HFFc6 (cell line): Measurements from ENCODE around the gene USH1C. TPM values are rescaled to one million over a fixed set of nuclear protein-coding genes. Genes with fewer than 3 reads are reported as not detected.

Experiments used
- DNase-seq: peaks from one replicate; pipeline ENCODE4 v3.0.0-alpha.2; 2018
- H3K27ac Mint-ChIP-seq: 2 replicates; pipeline ENCODE4 v1.8.0; 2020; ENCODE audit warnings: mild to moderate bottlenecking, mixed read lengths
- H3K27me3 Mint-ChIP-seq: 2 replicates; pipeline ENCODE4 v1.8.0; 2021; ENCODE audit warnings: mild to moderate bottlenecking, moderate library complexity, mixed read lengths; ENCODE audit not compliant: insufficient read depth
- H3K36me3 Mint-ChIP-seq: 2 replicates; pipeline ENCODE4 v1.8.0; 2021; ENCODE audit warnings: low read depth, mixed read lengths
- H3K4me1 Mint-ChIP-seq: 2 replicates; pipeline ENCODE4 v1.8.0; 2020; ENCODE audit warnings: low read depth, mixed read lengths
- H3K4me3 Mint-ChIP-seq: 2 replicates; pipeline ENCODE4 v1.8.0; 2020; ENCODE audit warnings: mild to moderate bottlenecking, moderate library complexity, mixed read lengths
- H3K9me3 Mint-ChIP-seq: 2 replicates; pipeline ENCODE4 v1.8.0; 2020; ENCODE audit warnings: mild to moderate bottlenecking, mixed read lengths
- CTCF ChIP-seq: fragments of 200-600 bp; sonication (generic); IDR thresholded peaks from 2 replicates; pipeline ENCODE4 v1.5.0; 2021; ENCODE audit warnings: antibody characterized with exemption, mild to moderate bottlenecking
- total RNA-seq, 6 experiments: library from RNA; stranded (reverse); fragmentation: NEBNext Ultra II Directional; extraction: Animal tissue kit (Norgen Biotek cat#: 25700); gene quantifications; 2 replicates in 1 of 6; 3 replicates in 5 of 6; pipeline ENCODE4 v1.2.3, GENCODE V29; 2021

USH1C gene
- total RNA-seq, 6 experiments from 2014 or later, result not detected

- no peaks in the 10 kb centered on the region for H3K4me1 Mint-ChIP-seq
- no peak for TF ChIP-seq CTCF
- peaks cover 51% of the 10 kb centered on the region for H3K27me3 Mint-ChIP-seq
- no peaks in the 10 kb centered on the region for H3K9me3 Mint-ChIP-seq
- no peak overlapping the region for H3K27ac Mint-ChIP-seq
- H3K4me3 Mint-ChIP-seq, result no peak overlapping the region
- DNase-seq, result no peak
- no peaks in the 10 kb centered on the region for H3K36me3 Mint-ChIP-seq
Observed at GRCh38 chr11:17513853-17514252, 30.4 kb downstream of the USH1C start.

- no peak overlapping the region for H3K27ac Mint-ChIP-seq
- DNase-seq, result no peak
- no peaks in the 10 kb centered on the region for H3K4me1 Mint-ChIP-seq
- H3K4me3 Mint-ChIP-seq, result no peak overlapping the region
- no peaks in the 10 kb centered on the region for H3K9me3 Mint-ChIP-seq
- H3K36me3 Mint-ChIP-seq, result no peaks in the 10 kb centered on the region
- no peak for TF ChIP-seq CTCF
- H3K27me3 Mint-ChIP-seq, result peaks cover 36% of the 10 kb centered on the region
Observed at GRCh38 chr11:17512101-17512500, 32.1 kb downstream of the USH1C start.

- DNase-seq, result no peak
- no peak for TF ChIP-seq CTCF
- no peaks in the 10 kb centered on the region for H3K36me3 Mint-ChIP-seq
- no peak overlapping the region for H3K4me3 Mint-ChIP-seq
- H3K27me3 Mint-ChIP-seq, result peaks cover 33% of the 10 kb centered on the region
- H3K27ac Mint-ChIP-seq, result no peak overlapping the region
- H3K4me1 Mint-ChIP-seq, result no peaks in the 10 kb centered on the region
- H3K9me3 Mint-ChIP-seq, result no peaks in the 10 kb centered on the region
Observed at GRCh38 chr11:17511571-17511970, 32.6 kb downstream of the USH1C start.

- H3K27me3 Mint-ChIP-seq, result peaks cover 33% of the 10 kb centered on the region
- TF ChIP-seq CTCF, result no peak
- H3K4me1 Mint-ChIP-seq, result no peaks in the 10 kb centered on the region
- H3K36me3 Mint-ChIP-seq, result no peaks in the 10 kb centered on the region
- no peak for DNase-seq
- no peak overlapping the region for H3K4me3 Mint-ChIP-seq
- H3K27ac Mint-ChIP-seq, result no peak overlapping the region
- H3K9me3 Mint-ChIP-seq, result no peaks in the 10 kb centered on the region
Observed at GRCh38 chr11:17510507-17511206, 33.6 kb downstream of the USH1C start.

GRCh38 chr11:17508791-17509190, 35.4 kb downstream of the USH1C start:
- no peak for TF ChIP-seq CTCF
- Mint-ChIP-seq H3K4me3 (no peak overlapping the region), H3K27ac (no peak overlapping the region), H3K4me1 (no peaks in the 10 kb centered on the region), H3K36me3 (no peaks in the 10 kb centered on the region), H3K27me3 (peaks cover 34% of the 10 kb centered on the region), H3K9me3 (no peaks in the 10 kb centered on the region)
- no peak for DNase-seq
